ENCODE data around the gene LGR4. TPM values are rescaled to one million over a fixed set of nuclear protein-coding genes. Genes with fewer than 3 reads are reported as not detected.

LGR4 gene
- total RNA-seq, 1 donor from 2014 or later: 39.6 TPM

GRCh38 chr11:27447288-27448183 is 25.1 kb downstream of the LGR4 start:
- H3K27me3 Mint-ChIP-seq: no peaks in the 10 kb centered on the region
- no peak for TF ChIP-seq CTCF (conservative IDR thresholded peaks at IDR 0.05)
- H3K4me1 Mint-ChIP-seq (ENCODE audit: unreplicated experiment): peaks cover 32% of the 10 kb centered on the region
- no peak overlapping the region for H3K4me3 Mint-ChIP-seq
- no peak overlapping the region for H3K27ac Mint-ChIP-seq
- H3K36me3 Mint-ChIP-seq: peaks cover 4% of the 10 kb centered on the region
- no peak for DNase-seq (ENCODE audit: extremely low spot score, unreplicated experiment)
- H3K9me3 Mint-ChIP-seq: no peaks in the 10 kb centered on the region

DNA sequence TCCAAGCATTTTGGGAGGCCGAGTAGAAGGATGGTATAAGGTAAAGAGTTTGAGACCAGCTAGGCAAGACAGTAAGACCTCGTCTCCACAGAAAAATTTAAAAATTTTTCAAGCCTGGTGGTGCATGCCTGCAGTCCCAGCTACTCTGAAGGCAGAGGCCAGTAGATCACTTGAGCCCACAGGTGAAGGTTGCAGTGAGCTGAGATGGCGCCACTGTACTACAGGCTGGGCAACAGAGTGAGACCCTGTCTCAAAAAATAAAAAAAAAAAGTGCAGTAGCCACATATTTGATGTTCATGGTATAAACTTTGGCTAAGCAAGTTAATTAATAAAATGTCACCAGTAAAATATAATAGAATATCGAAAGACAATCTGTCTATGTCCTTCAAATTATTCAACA is 27.0 kb downstream of the LGR4 start:
- Mint-ChIP-seq H3K36me3 (peaks cover 4% of the 10 kb centered on the region), H3K27me3 (peaks cover 9% of the 10 kb centered on the region), H3K9me3 (no peaks in the 10 kb centered on the region), H3K4me3 (no peak overlapping the region), H3K27ac (no peak overlapping the region), H3K4me1 (ENCODE audit: unreplicated experiment) (peaks cover 16% of the 10 kb centered on the region)
- TF ChIP-seq CTCF (conservative IDR thresholded peaks at IDR 0.05): no peak
- DNase-seq (ENCODE audit: extremely low spot score, unreplicated experiment): no peak

- DNase-seq (ENCODE audit: extremely low spot score, unreplicated experiment): no peak
- peaks cover 9% of the 10 kb centered on the region for H3K27me3 Mint-ChIP-seq
- TF ChIP-seq CTCF (conservative IDR thresholded peaks at IDR 0.05): no peak
- peak overlapping the region; percentile 9 for H3K27ac Mint-ChIP-seq
- H3K4me1 Mint-ChIP-seq (ENCODE audit: unreplicated experiment): peaks cover 16% of the 10 kb centered on the region
- peak overlapping the region; percentile 40 for H3K4me3 Mint-ChIP-seq
- H3K36me3 Mint-ChIP-seq: no peaks in the 10 kb centered on the region
- H3K9me3 Mint-ChIP-seq: no peaks in the 10 kb centered on the region
These were observed 27.8 kb downstream of the LGR4 start for GRCh38 chr11:27444801-27445215.

DNA sequence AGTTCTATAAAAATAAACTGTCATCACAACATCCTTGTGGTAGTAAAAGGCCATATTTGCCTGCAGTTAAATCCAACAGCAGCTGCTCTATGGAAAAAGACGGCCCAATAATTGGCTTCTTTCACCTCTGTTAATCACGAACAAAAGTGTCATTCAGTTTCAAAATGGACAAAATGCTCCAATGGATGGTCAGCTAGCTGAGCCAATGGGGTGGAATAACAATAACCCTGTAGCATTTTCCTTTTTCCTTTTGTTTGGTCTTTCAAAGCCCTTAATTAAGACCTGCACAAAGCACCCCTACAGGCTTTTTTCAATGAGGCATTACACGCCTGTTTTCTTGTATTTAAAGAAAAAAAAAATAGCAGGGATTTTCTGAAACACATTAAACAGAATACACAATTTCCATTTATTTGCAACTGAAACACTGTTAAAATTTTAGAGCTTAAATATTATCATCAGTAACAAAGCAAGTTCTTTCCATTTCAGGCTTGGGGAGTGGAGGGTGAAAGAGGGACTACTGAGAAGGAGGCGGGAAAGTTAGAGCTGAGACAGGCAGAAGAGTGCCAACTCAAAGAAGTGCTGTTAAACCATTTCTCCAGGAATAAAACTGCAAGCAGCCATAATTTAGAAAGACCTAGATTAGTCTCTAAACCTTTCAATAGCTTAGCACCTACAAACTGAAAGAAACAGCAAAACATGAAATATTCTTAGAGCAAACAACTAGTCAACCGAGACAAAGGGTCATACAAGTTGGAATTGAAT is 28.7 kb downstream of the LGR4 start:
- peak overlapping the region; percentile 15 for H3K4me3 Mint-ChIP-seq
- H3K4me1 Mint-ChIP-seq (ENCODE audit: unreplicated experiment): peaks cover 16% of the 10 kb centered on the region
- DNase-seq (ENCODE audit: extremely low spot score, unreplicated experiment): no peak
- peaks cover 3% of the 10 kb centered on the region for H3K9me3 Mint-ChIP-seq
- H3K27me3 Mint-ChIP-seq: peaks cover 9% of the 10 kb centered on the region
- TF ChIP-seq CTCF (conservative IDR thresholded peaks at IDR 0.05): no peak
- peak overlapping the region; percentile 48 for H3K27ac Mint-ChIP-seq
- no peaks in the 10 kb centered on the region for H3K36me3 Mint-ChIP-seq

DNA sequence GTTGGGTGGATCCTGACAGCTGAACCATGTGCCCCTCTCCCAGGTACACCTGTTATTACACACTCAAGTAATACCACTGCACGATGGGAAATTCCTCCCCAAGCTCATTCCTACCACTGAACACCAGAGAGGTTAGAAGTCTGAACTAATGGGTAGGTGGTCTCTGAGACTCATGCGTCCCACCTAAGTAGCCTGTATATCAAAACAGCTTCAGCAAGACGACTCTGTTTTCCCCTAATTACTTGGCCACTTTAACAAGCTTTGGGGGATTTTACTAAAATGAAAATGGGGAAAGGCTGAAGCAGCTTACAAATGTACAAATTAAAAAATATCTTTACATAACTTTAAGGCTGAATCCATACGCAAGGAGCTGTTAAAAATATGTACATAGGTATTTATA is 29.4 kb downstream of the LGR4 start:
- Mint-ChIP-seq H3K27ac (no peak overlapping the region), H3K4me1 (ENCODE audit: unreplicated experiment) (peaks cover 16% of the 10 kb centered on the region), H3K36me3 (no peaks in the 10 kb centered on the region), H3K4me3 (no peak overlapping the region), H3K27me3 (peaks cover 9% of the 10 kb centered on the region), H3K9me3 (peaks cover 3% of the 10 kb centered on the region)
- no peak for DNase-seq (ENCODE audit: extremely low spot score, unreplicated experiment)
- TF ChIP-seq CTCF (conservative IDR thresholded peaks at IDR 0.05): no peak

All from type B pancreatic cell (in vitro differentiated cells).